ENCODE data around the gene CYLD. TPM values are rescaled to one million over a fixed set of nuclear protein-coding genes. Genes with fewer than 3 reads are reported as not detected.

Gene CYLD
- polyA plus RNA-seq, 1 donor (not counting 4 experiments of a cell fraction or from before 2014, with no cell fraction given): 24.7 TPM

DNA sequence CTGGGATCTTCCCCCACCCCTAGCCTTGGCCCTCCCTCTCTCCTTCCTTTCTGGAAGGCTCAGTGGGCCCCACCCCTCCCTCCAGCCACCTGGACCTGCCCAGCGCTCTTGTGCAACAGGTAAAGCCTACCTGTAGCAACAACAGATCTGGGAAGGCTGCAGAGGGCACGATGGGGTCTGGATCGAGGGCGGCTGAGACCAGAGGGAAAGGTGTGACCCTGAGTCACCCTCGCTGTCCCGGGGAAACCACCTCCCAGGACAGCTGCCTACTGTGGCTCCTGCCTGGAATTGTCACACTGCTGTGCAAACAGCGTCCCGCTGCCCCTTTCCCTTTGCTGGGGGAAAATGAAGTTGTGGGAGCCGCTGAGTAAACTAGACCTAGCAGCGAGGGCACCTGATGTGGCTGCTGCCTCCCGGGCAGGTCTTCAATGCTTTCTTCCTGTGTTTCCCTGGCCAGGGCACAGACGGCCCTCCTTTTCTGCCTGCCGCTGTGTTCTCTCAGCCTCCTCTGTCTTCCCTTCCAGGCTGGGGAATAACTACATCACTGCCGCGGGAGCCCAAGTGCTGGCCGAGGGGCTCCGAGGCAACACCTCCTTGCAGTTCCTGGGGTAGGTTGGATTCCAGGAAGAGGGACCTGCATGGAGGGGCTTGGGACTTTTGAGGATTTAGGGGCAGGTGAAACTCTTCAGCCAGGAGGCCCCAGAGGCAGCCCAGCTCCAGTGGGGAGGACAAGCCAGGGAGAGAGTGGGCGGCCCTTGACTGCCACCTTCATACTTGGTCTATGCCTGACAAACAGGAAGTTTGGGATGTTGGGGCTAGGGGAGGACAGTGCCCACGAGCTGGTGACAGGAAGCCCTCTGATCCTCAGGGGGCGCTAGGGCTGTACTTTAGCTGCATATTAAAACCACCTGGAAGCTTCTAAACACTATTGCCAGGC is 22.2 kb upstream of the CYLD start:
- Histone ChIP-seq H3K4me2 (ENCODE audit: control insufficient read depth, extremely low read depth, insufficient read depth, low read depth, low read length) (peak overlapping the region; percentile 85), H2AFZ (ENCODE audit: control insufficient read depth, low read length) (peak overlapping the region; percentile 88), H3K4me3 (ENCODE audit: control insufficient read depth in 2 of 3, extremely low read depth in 1 of 3, insufficient read depth in 2 of 3, low read depth in 1 of 3, low read length in 3 of 3) (peak overlapping the region; percentile 14 to 59 (median 30)), H4K20me1 (ENCODE audit: control insufficient read depth, extremely low read depth, insufficient read depth, low read length) (no peaks in the 10 kb centered on the region), H3K36me3 (ENCODE audit: control insufficient read depth in 2 of 2, extremely low read depth in 1 of 2, insufficient read depth in 2 of 2, low read length in 2 of 2) (no peaks in the 10 kb centered on the region), H3K9me3 (ENCODE audit: control insufficient read depth, low read depth, low read length) (no peaks in the 10 kb centered on the region), H3K9ac (ENCODE audit: control insufficient read depth, extremely low read depth, insufficient read depth, low read length) (peak overlapping the region; percentile 51), H3K27ac (ENCODE audit: control insufficient read depth, insufficient read depth, low read length) (peak overlapping the region; percentile 39), H3K27me3 (ENCODE audit: control insufficient read depth, extremely low read depth, insufficient read depth, low read length) (no peaks in the 10 kb centered on the region), H3K9me1 (ENCODE audit: control insufficient read depth, extremely low read depth, insufficient read depth, low read length) (no peaks in the 10 kb centered on the region), H3K4me1 (ENCODE audit: control insufficient read depth, extremely low read depth, insufficient read depth, low read length) (peaks cover 16% of the 10 kb centered on the region), H3K79me2 (ENCODE audit: control insufficient read depth, insufficient read depth, low read length) (no peaks in the 10 kb centered on the region)
- dilution Hi-C loops (cut with MboI; ENCODE audit: extremely low pct_ligation_motif_present, low sequenced_read_pairs): no loop called here
- no peak for TF ChIP-seq EZH2 (IDR thresholded peaks at IDR 0.05; ENCODE audit: low read length)
- TF ChIP-seq, protein P1, sequence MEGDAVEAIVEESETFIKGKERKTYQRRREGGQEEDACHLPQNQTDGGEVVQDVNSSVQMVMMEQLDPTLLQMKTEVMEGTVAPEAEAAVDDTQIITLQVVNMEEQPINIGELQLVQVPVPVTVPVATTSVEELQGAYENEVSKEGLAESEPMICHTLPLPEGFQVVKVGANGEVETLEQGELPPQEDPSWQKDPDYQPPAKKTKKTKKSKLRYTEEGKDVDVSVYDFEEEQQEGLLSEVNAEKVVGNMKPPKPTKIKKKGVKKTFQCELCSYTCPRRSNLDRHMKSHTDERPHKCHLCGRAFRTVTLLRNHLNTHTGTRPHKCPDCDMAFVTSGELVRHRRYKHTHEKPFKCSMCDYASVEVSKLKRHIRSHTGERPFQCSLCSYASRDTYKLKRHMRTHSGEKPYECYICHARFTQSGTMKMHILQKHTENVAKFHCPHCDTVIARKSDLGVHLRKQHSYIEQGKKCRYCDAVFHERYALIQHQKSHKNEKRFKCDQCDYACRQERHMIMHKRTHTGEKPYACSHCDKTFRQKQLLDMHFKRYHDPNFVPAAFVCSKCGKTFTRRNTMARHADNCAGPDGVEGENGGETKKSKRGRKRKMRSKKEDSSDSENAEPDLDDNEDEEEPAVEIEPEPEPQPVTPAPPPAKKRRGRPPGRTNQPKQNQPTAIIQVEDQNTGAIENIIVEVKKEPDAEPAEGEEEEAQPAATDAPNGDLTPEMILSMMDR (optimal IDR thresholded peaks at IDR 0.05 in 1 of 3, IDR thresholded peaks at IDR 0.05 in 1 of 3, conservative IDR thresholded peaks at IDR 0.05 in 1 of 3; ENCODE audit: extremely low read depth in 1 of 3, insufficient read depth in 2 of 3, low read length in 3 of 3): peak in 1 of 3 experiments; percentile 13
- DNase-seq (ENCODE audit: low read depth, low spot score) (no peak), FAIRE-seq (no peak)

DNA sequence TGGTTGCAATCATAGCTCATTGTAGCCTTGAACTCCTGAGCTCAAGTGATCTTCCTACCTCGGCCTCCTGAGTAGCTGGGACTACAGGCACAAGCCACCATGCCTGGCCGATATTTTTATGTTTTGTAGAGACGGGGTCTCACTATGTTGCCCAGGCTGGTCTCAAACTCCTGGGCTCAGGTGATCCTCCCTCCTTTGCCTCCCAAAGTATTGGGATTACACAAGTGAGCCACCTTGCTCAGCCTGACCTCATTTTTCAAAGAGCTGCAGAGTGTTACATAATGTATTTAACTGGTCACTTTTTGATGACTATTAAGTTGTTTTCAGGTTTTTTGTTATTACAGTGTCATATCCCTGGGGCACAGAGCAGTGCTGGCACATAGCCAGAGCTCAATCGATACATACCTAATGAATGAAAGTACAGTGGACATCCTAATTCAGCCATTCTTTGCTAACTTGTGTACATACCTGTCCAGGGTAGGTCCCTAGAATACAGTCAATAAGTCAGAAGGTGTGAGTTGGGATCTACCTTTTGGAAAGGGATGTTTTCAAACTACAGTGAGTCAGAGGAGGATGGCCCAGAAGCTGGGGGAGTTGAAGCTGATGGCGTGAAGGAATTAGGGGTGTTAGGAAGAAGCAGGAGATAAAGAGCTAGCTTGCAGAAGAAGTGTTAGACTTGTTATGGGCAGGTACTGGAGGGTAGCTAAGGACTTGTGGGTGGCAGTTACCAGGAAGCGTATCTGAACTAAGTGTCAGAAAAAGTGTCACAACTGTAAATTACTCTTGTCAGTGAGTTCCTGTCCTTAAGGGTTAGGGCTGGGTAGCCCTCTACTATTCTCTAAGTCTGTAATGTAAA is 20.1 kb upstream of the CYLD start:
- Histone ChIP-seq H3K4me1 (ENCODE audit: control insufficient read depth, extremely low read depth, insufficient read depth, low read length) (peaks cover 16% of the 10 kb centered on the region), H3K36me3 (ENCODE audit: control insufficient read depth in 2 of 2, extremely low read depth in 1 of 2, insufficient read depth in 2 of 2, low read length in 2 of 2) (no peaks in the 10 kb centered on the region), H3K79me2 (ENCODE audit: control insufficient read depth, insufficient read depth, low read length) (no peaks in the 10 kb centered on the region), H4K20me1 (ENCODE audit: control insufficient read depth, extremely low read depth, insufficient read depth, low read length) (no peaks in the 10 kb centered on the region), H2AFZ (ENCODE audit: control insufficient read depth, low read length) (no peak overlapping the region), H3K27me3 (ENCODE audit: control insufficient read depth, extremely low read depth, insufficient read depth, low read length) (no peaks in the 10 kb centered on the region), H3K9me3 (ENCODE audit: control insufficient read depth, low read depth, low read length) (no peaks in the 10 kb centered on the region), H3K9ac (ENCODE audit: control insufficient read depth, extremely low read depth, insufficient read depth, low read length) (no peak overlapping the region), H3K4me3 (ENCODE audit: control insufficient read depth in 2 of 3, extremely low read depth in 1 of 3, insufficient read depth in 2 of 3, low read depth in 1 of 3, low read length in 3 of 3) (no peak overlapping the region), H3K4me2 (ENCODE audit: control insufficient read depth, extremely low read depth, insufficient read depth, low read depth, low read length) (no peak overlapping the region), H3K27ac (ENCODE audit: control insufficient read depth, insufficient read depth, low read length) (no peak overlapping the region), H3K9me1 (ENCODE audit: control insufficient read depth, extremely low read depth, insufficient read depth, low read length) (no peaks in the 10 kb centered on the region)
- dilution Hi-C loops (cut with MboI; ENCODE audit: extremely low pct_ligation_motif_present, low sequenced_read_pairs): no loop called here
- TF ChIP-seq, protein P1 (optimal IDR thresholded peaks at IDR 0.05 in 1 of 3, IDR thresholded peaks at IDR 0.05 in 1 of 3, conservative IDR thresholded peaks at IDR 0.05 in 1 of 3; ENCODE audit: extremely low read depth in 1 of 3, insufficient read depth in 2 of 3, low read length in 3 of 3): no peak
- TF ChIP-seq EZH2 (IDR thresholded peaks at IDR 0.05; ENCODE audit: low read length): no peak
- no peak for DNase-seq (ENCODE audit: low read depth, low spot score)
- FAIRE-seq: no peak
